ENCODE results near the gene COL18A1.

GRCh38 chr21:45537746-45538291 lies 132.9 kb downstream of the COL18A1 start:
- no peak for TF ChIP-seq POLR2A (IDR thresholded peaks at IDR 0.05)
- no peak for TF ChIP-seq CTCF (IDR thresholded peaks at IDR 0.05)
